ENCODE data around the gene SIX3.

The SIX3 gene

GRCh38 chr2:44932564-44933392, 8.7 kb upstream of the SIX3 start:
- H3K9me3 ChIP-seq (ENCODE audit: control insufficient read depth, insufficient read depth, low read length), result no peaks in the 10 kb centered on the region
- peaks cover 94% of the 10 kb centered on the region for H3K27me3 ChIP-seq (ENCODE audit: control insufficient read depth, insufficient read depth, low read length)
- no peaks in the 10 kb centered on the region for H3K36me3 ChIP-seq (ENCODE audit: control insufficient read depth, insufficient read depth, low read length)
- peak overlapping the region; percentile 43 for H3K4me3 ChIP-seq (ENCODE audit: low read depth, low read length)
- H3K4me1 ChIP-seq (ENCODE audit: control insufficient read depth, insufficient read depth, low read length), result peaks cover 17% of the 10 kb centered on the region
- no peak overlapping the region for H3K9ac ChIP-seq (ENCODE audit: low read depth, low read length)

GRCh38 chr2:44933434-44933951, 8.0 kb upstream of the SIX3 start:
- Histone ChIP-seq H3K4me3 (ENCODE audit: low read depth, low read length) (peak overlapping the region; percentile 43), H3K9ac (ENCODE audit: low read depth, low read length) (no peak overlapping the region), H3K4me1 (ENCODE audit: control insufficient read depth, insufficient read depth, low read length) (peaks cover 17% of the 10 kb centered on the region), H3K27me3 (ENCODE audit: control insufficient read depth, insufficient read depth, low read length) (peaks cover 94% of the 10 kb centered on the region), H3K36me3 (ENCODE audit: control insufficient read depth, insufficient read depth, low read length) (no peaks in the 10 kb centered on the region), H3K9me3 (ENCODE audit: control insufficient read depth, insufficient read depth, low read length) (no peaks in the 10 kb centered on the region)

- Histone ChIP-seq H3K4me3 (ENCODE audit: low read depth, low read length) (peak overlapping the region; percentile 43), H3K9ac (ENCODE audit: low read depth, low read length) (no peak overlapping the region)
Measured at GRCh38 chr2:44934038-44934982, 7.2 kb upstream of the SIX3 start.

GRCh38 chr2:44934983-44935728, 6.3 kb upstream of the SIX3 start:
- no peaks in the 10 kb centered on the region for H3K9me3 ChIP-seq (ENCODE audit: control insufficient read depth, insufficient read depth, low read length)
- peaks cover 23% of the 10 kb centered on the region for H3K4me1 ChIP-seq (ENCODE audit: control insufficient read depth, insufficient read depth, low read length)
- H3K36me3 ChIP-seq (ENCODE audit: control insufficient read depth, insufficient read depth, low read length), result no peaks in the 10 kb centered on the region
- H3K27me3 ChIP-seq (ENCODE audit: control insufficient read depth, insufficient read depth, low read length), result peaks cover 91% of the 10 kb centered on the region
- H3K4me3 ChIP-seq (ENCODE audit: low read depth, low read length), result peak overlapping the region; percentile 39
- no peak overlapping the region for H3K9ac ChIP-seq (ENCODE audit: low read depth, low read length)

More at GRCh38 chr2:44934038-44934982, 7.2 kb upstream of the SIX3 start:
- H3K9me3 ChIP-seq (ENCODE audit: control insufficient read depth, insufficient read depth, low read length), result no peaks in the 10 kb centered on the region
- peaks cover 90% of the 10 kb centered on the region for H3K27me3 ChIP-seq (ENCODE audit: control insufficient read depth, insufficient read depth, low read length)
- no peaks in the 10 kb centered on the region for H3K36me3 ChIP-seq (ENCODE audit: control insufficient read depth, insufficient read depth, low read length)
- H3K4me1 ChIP-seq (ENCODE audit: control insufficient read depth, insufficient read depth, low read length), result peaks cover 17% of the 10 kb centered on the region

- Histone ChIP-seq H3K9ac (ENCODE audit: low read depth, low read length) (no peak overlapping the region), H3K9me3 (ENCODE audit: control insufficient read depth, insufficient read depth, low read length) (no peaks in the 10 kb centered on the region), H3K36me3 (ENCODE audit: control insufficient read depth, insufficient read depth, low read length) (no peaks in the 10 kb centered on the region), H3K27me3 (ENCODE audit: control insufficient read depth, insufficient read depth, low read length) (peaks cover 91% of the 10 kb centered on the region), H3K4me1 (ENCODE audit: control insufficient read depth, insufficient read depth, low read length) (peaks cover 19% of the 10 kb centered on the region), H3K4me3 (ENCODE audit: low read depth, low read length) (peak overlapping the region; percentile 39)
Measured at GRCh38 chr2:44935729-44936098, 5.8 kb upstream of the SIX3 start.

- peaks cover 91% of the 10 kb centered on the region for H3K27me3 ChIP-seq (ENCODE audit: control insufficient read depth, insufficient read depth, low read length)
- H3K9me3 ChIP-seq (ENCODE audit: control insufficient read depth, insufficient read depth, low read length), result no peaks in the 10 kb centered on the region
- no peaks in the 10 kb centered on the region for H3K36me3 ChIP-seq (ENCODE audit: control insufficient read depth, insufficient read depth, low read length)
- no peak overlapping the region for H3K9ac ChIP-seq (ENCODE audit: low read depth, low read length)
- peak overlapping the region; percentile 20 for H3K4me3 ChIP-seq (ENCODE audit: low read depth, low read length)
- peaks cover 21% of the 10 kb centered on the region for H3K4me1 ChIP-seq (ENCODE audit: control insufficient read depth, insufficient read depth, low read length)
Measured at GRCh38 chr2:44936275-44936674, 5.2 kb upstream of the SIX3 start.

GRCh38 chr2:44936715-44937687, 4.5 kb upstream of the SIX3 start:
- Histone ChIP-seq H3K4me1 (ENCODE audit: control insufficient read depth, insufficient read depth, low read length) (peaks cover 21% of the 10 kb centered on the region), H3K36me3 (ENCODE audit: control insufficient read depth, insufficient read depth, low read length) (no peaks in the 10 kb centered on the region), H3K9ac (ENCODE audit: low read depth, low read length) (no peak overlapping the region), H3K4me3 (ENCODE audit: low read depth, low read length) (peak overlapping the region; percentile 46), H3K27me3 (ENCODE audit: control insufficient read depth, insufficient read depth, low read length) (peaks cover 91% of the 10 kb centered on the region), H3K9me3 (ENCODE audit: control insufficient read depth, insufficient read depth, low read length) (no peaks in the 10 kb centered on the region)

- H3K9ac ChIP-seq (ENCODE audit: low read depth, low read length), result no peak overlapping the region
- H3K4me1 ChIP-seq (ENCODE audit: control insufficient read depth, insufficient read depth, low read length), result peaks cover 23% of the 10 kb centered on the region
- H3K27me3 ChIP-seq (ENCODE audit: control insufficient read depth, insufficient read depth, low read length), result peaks cover 90% of the 10 kb centered on the region
- H3K4me3 ChIP-seq (ENCODE audit: low read depth, low read length), result peak overlapping the region; percentile 52
- no peaks in the 10 kb centered on the region for H3K36me3 ChIP-seq (ENCODE audit: control insufficient read depth, insufficient read depth, low read length)
- H3K9me3 ChIP-seq (ENCODE audit: control insufficient read depth, insufficient read depth, low read length), result no peaks in the 10 kb centered on the region
Measured at GRCh38 chr2:44937688-44938240, 3.7 kb upstream of the SIX3 start.

GRCh38 chr2:44938287-44939105, 3.0 kb upstream of the SIX3 start:
- peak overlapping the region; percentile 52 for H3K4me3 ChIP-seq (ENCODE audit: low read depth, low read length)
- H3K36me3 ChIP-seq (ENCODE audit: control insufficient read depth, insufficient read depth, low read length), result no peaks in the 10 kb centered on the region
- H3K9ac ChIP-seq (ENCODE audit: low read depth, low read length), result no peak overlapping the region
- H3K27me3 ChIP-seq (ENCODE audit: control insufficient read depth, insufficient read depth, low read length), result peaks cover 90% of the 10 kb centered on the region
- peaks cover 20% of the 10 kb centered on the region for H3K4me1 ChIP-seq (ENCODE audit: control insufficient read depth, insufficient read depth, low read length)
- no peaks in the 10 kb centered on the region for H3K9me3 ChIP-seq (ENCODE audit: control insufficient read depth, insufficient read depth, low read length)

Data from iPS-15b (cell line).